Activated B cell treated with CpG ODN at 0.5 μM for 24 hours (primary cell): Measurements from ENCODE around the gene AP2M1. TPM values are rescaled to one million over a fixed set of nuclear protein-coding genes. Genes with fewer than 3 reads are reported as not detected.

Experiments
- ATAC-seq: fragments of 200-7000 bp; cut with Tn5 transposase; one replicate; pipeline ENCODE4 v1.10.0; 2021; ENCODE audit warnings: low read depth, mild to moderate bottlenecking, moderate library complexity
- CTCF ChIA-PET: fragments of 350-600 bp; sonication (Branson Sonifier 250); formaldehyde crosslinking; loops from one replicate; lab custom pipeline; 2021; ENCODE audit warnings: antibody characterized with exemption; lab: Charles Lee
- POLR2A ChIA-PET: fragments of 350-600 bp; sonication (Branson Sonifier 250); formaldehyde crosslinking; loops from one replicate; lab custom pipeline; 2021; ENCODE audit warnings: antibody characterized with exemption; lab: Charles Lee
- DNase-seq: peaks from one replicate; pipeline ENCODE4 v3.0.0; 2022
- H3K27ac Mint-ChIP-seq: one replicate; pipeline ENCODE4 v1.8.0; 2020; ENCODE audit warnings: mixed read lengths
- H3K27me3 Mint-ChIP-seq: one replicate; pipeline ENCODE4 v1.8.0; 2021; ENCODE audit warnings: mixed read lengths
- H3K36me3 Mint-ChIP-seq: one replicate; pipeline ENCODE4 v1.8.0; 2021; ENCODE audit warnings: low read depth, mixed read lengths
- H3K4me1 Mint-ChIP-seq: one replicate; pipeline ENCODE4 v1.8.0; 2021; ENCODE audit warnings: mixed read lengths
- H3K4me3 Mint-ChIP-seq: one replicate; pipeline ENCODE4 v1.8.0; 2020; ENCODE audit warnings: mild to moderate bottlenecking, mixed read lengths
- H3K9me3 Mint-ChIP-seq: one replicate; pipeline ENCODE4 v1.8.0; 2020; ENCODE audit warnings: mixed read lengths
- CTCF ChIP-seq: fragments of 200-600 bp; IDR thresholded peaks from one replicate; pipeline ENCODE4 v1.8.0; 2022; ENCODE audit warnings: antibody characterized with exemption, mild to moderate bottlenecking
- intact Hi-C: fragments of 100-400 bp; cut with micrococcal nuclease; formaldehyde crosslinking; loops from one replicate; pipeline ENCODE4 v1.15.1; 2024
- total RNA-seq: library from RNA; stranded (reverse); gene quantifications from 2 replicates; pipeline ENCODE4 v1.2.3, GENCODE V29; 2022

AP2M1 gene
- total RNA-seq, 1 donor from 2014 or later, result 169 TPM

GRCh38 chr3:184231671-184232070 lies 57.0 kb downstream of the AP2M1 start:
- CTCF ChIA-PET, result interaction anchor here (1.1 kb wide), 1 partner anchor 18 kb away, joined by 4 read pairs; the partner anchor contains the start of gene EEF1AKMT4
- Mint-ChIP-seq H3K27me3 (peaks cover 37% of the 10 kb centered on the region), H3K9me3 (no peaks in the 10 kb centered on the region), H3K27ac (no peak overlapping the region), H3K4me3 (peak overlapping the region; percentile 81), H3K36me3 (no peaks in the 10 kb centered on the region), H3K4me1 (peaks cover 15% of the 10 kb centered on the region)
- intact Hi-C loops, result no loop called here
- TF ChIP-seq CTCF, result no peak
- POLR2A ChIA-PET, result no interaction called here
- DNase-seq (no peak), ATAC-seq (no peak)

DNA sequence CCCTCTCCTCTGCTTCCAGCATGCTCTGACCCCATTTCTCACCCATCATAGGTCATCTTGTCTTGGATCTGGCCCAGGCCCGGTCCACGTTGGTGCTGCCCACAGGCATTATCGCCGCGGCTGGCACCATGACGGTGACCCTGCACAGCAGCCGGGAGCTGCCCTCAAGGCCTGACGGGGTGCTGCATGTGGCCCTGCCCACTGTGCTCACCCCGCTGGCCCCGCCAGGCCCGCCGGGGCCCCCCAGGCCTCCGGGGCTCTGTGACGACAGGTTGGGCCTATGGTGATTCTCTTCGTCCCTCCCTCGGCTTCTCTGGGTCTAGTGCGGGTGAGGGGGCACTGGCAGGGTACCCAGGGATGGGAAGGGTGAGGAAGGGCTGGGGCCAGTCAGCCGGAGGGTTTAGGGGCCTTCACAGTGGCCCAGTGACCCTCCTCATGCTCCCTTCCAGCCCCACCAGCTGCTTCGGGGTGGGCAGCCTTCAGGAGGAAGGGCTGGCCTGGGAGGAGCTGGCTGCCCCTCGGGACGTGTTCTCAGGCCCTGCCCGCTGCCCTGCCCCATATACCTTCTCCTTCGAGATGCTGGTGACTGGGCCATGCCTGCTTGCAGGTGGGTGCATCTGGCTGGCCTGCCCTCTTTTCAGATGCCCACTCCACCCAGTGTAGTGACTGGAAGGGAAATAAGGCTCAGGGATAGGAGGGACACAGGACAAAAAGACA lies 58.6 kb downstream of the AP2M1 start:
- intact Hi-C loops, result no loop called here
- no peak overlapping the region for H3K27ac Mint-ChIP-seq
- ChIA-PET POLR2A (no interaction called here), CTCF (no interaction called here)
- no peak overlapping the region for H3K4me3 Mint-ChIP-seq
- H3K36me3 Mint-ChIP-seq, result no peaks in the 10 kb centered on the region
- DNase-seq (no peak), ATAC-seq (no peak)
- peaks cover 15% of the 10 kb centered on the region for H3K4me1 Mint-ChIP-seq
- H3K9me3 Mint-ChIP-seq, result no peaks in the 10 kb centered on the region
- H3K27me3 Mint-ChIP-seq, result peaks cover 32% of the 10 kb centered on the region
- TF ChIP-seq CTCF, result no peak

Other genes starting within 250 kb of the AP2M1 start
- gene ABCC5, start 157.0 kb upstream of the AP2M1 start, total RNA-seq, result 10.6 and 11.1 TPM in 2 replicates
- not detected in 2 replicates for gene HTR3D, start 143.1 kb upstream of the AP2M1 start, total RNA-seq
- not detected in 2 replicates for gene HTR3C, start 121.8 kb upstream of the AP2M1 start, total RNA-seq
- gene HTR3E, start 77.8 kb upstream of the AP2M1 start, total RNA-seq, result not detected in 2 replicates
- gene EIF2B5, start 39.5 kb upstream of the AP2M1 start, total RNA-seq, result 72.0 and 74.2 TPM in 2 replicates
- gene DVL3, start 19.5 kb upstream of the AP2M1 start, total RNA-seq, result 52.1 and 54.2 TPM in 2 replicates
- 78.0 and 86.7 TPM in 2 replicates for gene ABCF3, start 11.3 kb downstream of the AP2M1 start, total RNA-seq
- 0.42 and 0.76 TPM in 2 replicates for gene VWA5B2, start 54.7 kb downstream of the AP2M1 start, total RNA-seq
- 33.8 and 34.0 TPM in 2 replicates for gene ALG3, start 74.1 kb downstream of the AP2M1 start, total RNA-seq
- gene EEF1AKMT4, start 74.8 kb downstream of the AP2M1 start, total RNA-seq, result 1.9 and 2.9 TPM in 2 replicates
- gene CAMK2N2, start 86.7 kb downstream of the AP2M1 start, total RNA-seq, result not detected in 2 replicates
- gene ECE2, start 101.2 kb downstream of the AP2M1 start, total RNA-seq, result not detected in 2 replicates
- 206 and 210 TPM in 2 replicates for gene PSMD2, start 124.4 kb downstream of the AP2M1 start, total RNA-seq
- 292 and 319 TPM in 2 replicates for gene EIF4G1, start 139.8 kb downstream of the AP2M1 start, total RNA-seq
- 4.5 and 5.3 TPM in 2 replicates for gene FAM131A, start 162.7 kb downstream of the AP2M1 start, total RNA-seq
- gene CLCN2, start 186.8 kb downstream of the AP2M1 start, total RNA-seq, result 3.4 and 3.5 TPM in 2 replicates
- gene POLR2H, start 186.9 kb downstream of the AP2M1 start, total RNA-seq, result 49.3 and 60.5 TPM in 2 replicates
- not detected in 2 replicates for gene THPO, start 203.4 kb downstream of the AP2M1 start, total RNA-seq
- gene CHRD, start 205.2 kb downstream of the AP2M1 start, total RNA-seq, result not detected in 2 replicates